HG03521 (cell line): ENCODE measurements around the gene LRRC1.
"Not testable (repeated sequence)": the region's sequence is repeated elsewhere in the genome, so short reads cannot be mapped to it uniquely, and the experiment has no call there.

Source experiments
- ATAC-seq: cut with Tn5 transposase; IDR thresholded peaks from one replicate; pipeline ENCODE4 v1.9.1; 2021; ENCODE audit warnings: mild to moderate bottlenecking, moderate library complexity; ENCODE audit not compliant: unreplicated experiment

The LRRC1 gene

DNA sequence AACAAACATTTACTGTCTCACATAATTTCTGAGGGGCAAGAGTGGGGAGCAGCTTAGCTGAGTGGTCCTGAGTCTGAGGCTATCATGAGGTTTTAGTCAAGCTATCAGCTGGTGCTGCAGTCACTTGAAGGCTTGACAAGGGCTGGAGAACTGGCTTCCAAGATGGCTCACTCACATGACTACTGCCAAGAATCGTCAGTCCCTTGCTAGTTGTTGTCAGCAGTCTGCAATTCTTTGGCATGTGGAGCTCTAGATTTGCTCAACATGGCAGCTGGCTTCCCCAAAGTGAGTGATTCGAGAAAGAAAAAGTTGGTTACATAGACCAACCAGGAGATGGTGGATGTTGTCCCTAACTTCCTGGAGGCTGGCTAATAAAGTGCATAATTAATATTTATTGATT is 2.8 kb upstream of the LRRC1 start:
- ATAC-seq, result no peak

DNA sequence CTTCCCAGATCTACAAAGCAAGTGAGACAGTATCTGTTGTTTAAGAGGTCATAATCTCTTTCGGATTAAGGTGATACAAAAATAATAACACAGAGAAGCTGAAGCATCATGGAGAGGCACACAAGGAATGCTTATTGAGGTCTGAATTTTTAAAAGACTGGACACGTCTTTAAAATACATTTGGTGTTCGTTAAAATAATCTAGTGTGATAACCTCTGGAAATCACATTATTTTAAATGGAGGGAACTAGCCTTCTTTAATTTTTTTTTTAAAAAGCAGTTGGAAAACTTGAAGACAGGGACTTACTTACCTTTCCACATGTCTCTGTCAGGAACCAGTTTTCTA is 1.9 kb upstream of the LRRC1 start:
- no peak for ATAC-seq

DNA sequence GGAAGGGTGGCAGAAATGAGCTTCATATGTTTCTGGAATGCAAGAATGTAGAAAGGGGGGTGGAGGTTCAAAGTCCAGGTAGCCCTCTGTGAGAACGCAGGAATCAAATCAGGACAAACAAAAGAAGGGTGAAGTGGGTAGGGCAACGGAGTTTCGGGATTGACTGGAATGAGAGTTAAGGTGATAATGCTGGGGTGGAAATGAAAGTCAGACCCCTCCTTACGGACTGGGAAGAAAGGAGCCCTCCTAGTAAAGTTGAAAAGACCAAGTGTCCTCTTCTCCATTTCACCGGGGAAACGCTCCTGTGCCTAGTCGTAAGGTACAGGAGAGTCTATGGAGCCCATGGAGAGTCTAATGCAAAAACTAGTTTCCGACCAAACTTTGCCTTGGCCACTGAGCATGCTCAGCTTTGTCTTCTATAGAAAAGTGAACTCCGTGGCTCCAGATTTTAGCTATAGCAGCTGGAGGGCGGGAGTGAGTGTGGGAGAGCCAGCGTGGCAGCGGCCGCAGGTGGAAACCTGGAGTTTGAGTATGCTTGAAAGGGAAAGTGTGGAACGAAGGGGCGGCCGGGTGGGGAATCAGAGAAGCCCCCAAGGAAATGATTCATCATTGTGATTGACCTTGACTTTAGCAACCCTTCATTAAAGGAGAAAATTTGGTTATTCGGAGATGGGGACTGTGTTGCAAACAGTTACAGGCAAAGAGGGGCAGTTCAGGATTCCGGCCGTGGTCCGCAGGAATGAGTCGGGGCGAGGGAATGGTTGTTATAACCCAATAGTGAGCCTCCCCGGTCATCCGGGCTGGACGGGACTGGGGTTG is 1.3 kb upstream of the LRRC1 start:
- ATAC-seq, result no peak

DNA sequence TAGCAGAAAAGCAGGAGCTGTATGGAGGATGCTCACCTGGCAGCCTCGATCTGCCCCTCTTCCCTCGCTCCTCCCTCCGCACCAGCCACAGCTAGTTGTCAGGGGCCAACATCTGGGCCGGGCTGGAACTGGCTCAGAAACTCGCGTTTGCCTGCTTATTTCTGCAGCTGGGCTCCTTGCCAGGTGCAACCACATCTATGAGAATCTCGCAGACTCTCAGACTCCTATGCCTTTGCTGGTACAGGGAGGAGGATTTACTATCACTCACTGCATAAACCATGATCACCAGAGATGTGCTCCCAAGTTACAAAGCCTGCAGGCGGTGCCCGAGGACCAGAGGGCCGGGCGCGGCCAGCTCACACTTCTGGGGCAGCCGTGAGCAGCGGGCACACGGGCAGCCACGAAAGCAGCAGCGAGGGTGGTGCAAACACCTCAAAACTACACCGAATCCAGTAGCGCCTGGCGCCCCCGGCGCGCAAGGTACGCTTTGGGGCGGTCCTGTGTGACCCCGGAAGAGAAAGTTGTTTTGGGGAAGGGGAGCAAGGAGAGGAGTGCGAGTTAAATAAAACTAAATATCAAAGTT is 577 bp upstream of the LRRC1 start:
- peak; percentile 42 for ATAC-seq

DNA sequence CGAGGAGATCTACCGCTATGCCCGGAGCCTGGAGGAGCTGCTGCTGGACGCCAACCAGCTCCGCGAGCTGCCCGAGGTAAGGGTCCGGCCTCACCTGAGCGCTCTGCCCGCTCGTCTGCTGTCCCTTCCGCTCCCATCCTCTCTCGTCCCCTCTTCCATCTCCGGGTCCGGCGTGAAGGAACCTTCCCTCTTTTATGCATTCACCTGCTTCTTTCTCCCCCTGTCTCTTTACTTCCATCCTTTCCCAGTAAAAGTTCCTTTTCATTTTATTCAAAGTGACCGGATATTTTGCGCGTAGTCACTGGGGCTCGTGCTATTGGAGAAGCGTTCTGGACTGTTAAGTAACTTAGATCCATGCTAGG is 516 bp downstream of the LRRC1 start:
- peak; percentile 12 for ATAC-seq

DNA sequence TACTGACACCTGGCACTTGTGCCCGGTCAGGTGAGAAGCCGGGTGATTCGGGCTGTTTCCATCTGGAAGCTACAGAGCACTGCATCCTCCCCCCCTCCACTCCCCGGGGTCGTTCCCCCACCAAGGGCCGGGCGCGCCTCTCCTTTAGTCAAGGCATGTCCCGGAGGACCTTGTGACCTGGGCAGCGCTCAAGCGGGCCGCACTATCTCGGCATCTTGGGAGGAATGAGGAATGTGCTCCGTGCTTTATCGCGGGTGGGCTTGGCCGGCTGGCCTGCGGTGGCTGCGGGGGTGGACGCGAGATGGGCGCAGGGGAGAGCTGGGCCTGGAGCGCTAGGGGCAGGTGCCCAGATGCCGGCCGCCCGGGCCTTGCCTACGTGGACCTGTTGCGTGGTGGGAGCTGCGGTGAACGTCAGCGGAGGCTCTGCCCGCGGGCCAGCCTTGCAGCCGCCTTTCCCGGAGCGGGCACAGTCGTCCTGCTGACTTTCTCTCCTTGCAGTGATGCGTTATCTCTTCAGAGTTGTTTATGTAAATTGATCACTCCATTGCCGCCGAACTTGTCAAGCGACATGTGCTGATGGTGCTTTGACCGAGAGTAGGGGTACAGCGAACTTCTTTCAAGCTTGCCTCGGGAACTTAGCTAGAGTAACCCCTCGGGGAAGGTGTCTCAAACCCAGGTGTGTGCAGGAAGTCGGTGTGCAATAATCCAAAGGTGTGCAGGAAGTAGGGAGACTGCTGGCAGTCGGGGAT is 1.1 kb downstream of the LRRC1 start:
- no peak for ATAC-seq

DNA sequence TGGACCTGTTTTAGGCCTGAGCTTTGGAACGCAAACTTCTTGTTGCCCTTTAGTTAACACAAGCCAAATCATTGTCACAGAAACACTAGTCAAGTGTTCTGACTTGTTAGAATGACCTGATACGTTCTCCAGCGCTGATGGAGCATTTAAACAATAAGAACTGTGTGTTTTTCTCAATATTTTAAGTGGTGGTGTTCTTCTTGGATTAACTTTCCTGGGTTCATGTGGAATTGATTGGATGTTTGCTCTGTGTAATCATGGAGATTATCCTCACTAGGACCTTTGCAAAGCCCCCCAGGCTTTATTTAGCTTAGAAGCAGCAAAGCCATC is 1.6 kb downstream of the LRRC1 start:
- ATAC-seq, result no peak

DNA sequence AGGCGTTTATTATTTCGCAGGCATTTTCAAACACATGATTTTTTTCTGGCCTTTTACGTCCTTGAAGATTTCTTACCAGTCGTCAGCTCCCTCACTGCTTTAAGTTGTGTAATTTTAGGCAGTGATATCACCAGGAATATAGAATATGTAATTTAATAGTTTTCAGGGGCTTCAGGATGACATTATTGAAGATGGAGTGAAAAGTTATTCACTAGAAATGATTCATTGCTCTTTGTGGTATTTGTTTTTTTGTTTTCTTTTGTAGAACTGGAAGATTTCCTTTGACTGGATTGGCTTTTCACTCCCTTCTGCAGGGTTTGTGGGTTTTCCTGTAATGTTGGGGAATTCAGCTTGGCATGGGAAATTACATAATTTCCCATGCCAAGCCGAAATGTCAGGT is 2.0 kb downstream of the LRRC1 start:
- ATAC-seq, result no peak

DNA sequence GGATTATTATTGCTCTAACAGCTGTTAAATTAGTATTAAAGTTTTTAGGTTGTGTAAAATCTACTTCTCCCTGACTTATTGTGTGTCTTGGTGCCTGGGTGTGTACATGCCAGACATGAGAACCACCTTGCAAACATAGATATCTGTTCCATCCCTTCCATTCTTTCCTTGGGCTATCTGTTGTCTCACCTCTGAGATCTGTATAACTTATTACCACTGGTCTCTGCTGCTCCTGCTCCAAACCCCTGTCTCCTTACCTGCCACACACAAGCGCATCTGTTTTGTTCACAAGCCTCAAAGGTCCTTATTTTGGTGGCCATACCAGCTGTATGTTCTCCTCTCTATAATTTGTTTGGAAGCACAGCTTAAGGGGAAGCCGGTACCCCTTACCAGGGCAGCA is 2.5 kb downstream of the LRRC1 start:
- no peak for ATAC-seq

DNA sequence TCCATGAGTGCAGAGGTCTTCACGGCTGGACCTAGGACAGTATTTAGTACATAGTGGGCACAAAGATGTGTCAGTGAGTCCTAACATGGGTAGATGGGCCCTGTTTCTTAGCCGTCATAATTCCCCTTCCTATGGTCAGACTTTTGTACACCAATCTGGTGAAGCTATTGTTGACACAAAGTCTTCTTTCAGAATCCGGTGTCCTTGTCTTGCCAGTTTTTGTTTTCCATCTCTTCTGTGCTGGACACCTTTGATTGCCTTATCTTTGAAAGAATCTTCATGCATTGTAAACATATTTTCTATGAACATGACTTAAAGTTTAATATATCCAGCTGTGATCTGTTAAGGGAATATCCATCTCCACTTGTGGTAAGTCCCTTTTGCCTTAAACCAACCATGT is 4.5 kb downstream of the LRRC1 start:
- ATAC-seq, result no peak

DNA sequence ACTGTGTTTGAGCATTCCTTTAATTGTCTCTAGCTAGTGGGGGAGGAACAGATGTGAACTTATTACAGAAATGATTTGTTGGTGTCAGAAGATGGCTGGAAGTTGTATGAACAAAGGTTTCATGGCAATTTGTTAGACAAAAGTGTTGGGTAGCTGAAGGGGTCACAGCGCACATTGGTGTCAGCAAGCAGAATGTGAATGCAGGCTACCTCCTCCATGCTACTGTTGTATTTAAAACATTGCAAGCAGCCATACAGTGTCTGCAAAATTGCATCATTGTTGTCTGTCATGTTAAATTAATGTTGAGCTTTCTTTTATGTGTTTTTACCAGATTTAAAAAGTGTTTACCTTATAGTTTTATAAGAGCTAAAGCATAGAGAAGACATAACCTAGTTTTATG is 6.2 kb downstream of the LRRC1 start:
- no peak for ATAC-seq

DNA sequence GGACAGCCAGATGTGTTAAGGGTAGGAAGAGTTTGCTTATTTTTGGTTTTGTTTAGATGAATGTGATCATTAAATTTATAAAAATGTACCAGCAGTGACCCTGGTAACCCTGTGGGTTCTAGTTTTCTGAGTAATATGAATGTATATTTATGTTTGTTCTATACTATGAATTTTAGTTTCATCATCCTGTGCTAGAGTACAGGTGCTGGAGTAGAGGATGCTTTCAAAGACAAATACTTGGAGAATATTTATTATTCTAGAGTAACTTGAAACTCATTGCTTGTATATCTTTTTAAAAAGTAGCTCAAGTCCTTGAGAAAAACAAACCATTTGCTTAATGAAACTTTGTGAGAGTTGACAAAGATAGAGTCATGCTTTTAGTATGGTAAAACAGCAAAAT is 7.8 kb downstream of the LRRC1 start:
- no peak for ATAC-seq

DNA sequence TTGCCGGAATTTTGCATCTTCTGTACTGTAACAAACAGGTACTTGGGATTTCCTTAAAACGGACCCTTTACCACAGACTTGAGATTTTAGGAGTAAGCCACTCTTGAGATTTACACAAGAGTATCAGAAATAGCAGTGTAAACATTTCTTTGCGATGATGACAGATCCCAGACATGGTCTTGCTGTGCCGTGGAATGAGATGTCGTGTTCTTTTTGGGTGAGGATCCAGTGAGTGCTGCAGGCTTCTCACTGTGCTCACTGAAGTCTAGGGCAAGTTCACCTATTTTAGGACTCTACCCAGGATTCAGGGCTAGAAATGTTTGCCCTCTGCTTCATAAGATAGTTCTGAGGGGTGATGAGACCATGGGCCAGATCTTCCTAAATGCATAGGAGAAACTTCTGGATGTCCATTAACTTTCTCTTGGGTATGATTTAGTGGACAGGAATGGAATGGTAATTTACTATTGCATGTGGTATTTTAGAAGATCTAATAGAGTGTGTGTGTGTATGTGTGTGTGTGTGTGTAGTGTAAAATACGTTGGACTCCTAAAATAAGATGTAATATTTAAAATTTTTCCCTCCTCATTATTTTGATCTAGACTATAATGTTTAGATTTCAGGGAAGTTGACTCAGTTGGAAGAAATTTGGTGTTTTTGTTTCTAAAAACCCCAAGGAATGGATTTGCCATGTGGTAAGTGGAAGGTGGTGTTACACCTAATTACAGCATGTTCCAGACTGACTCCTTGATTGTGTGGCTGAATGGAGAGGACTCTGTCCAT is 8.5 kb downstream of the LRRC1 start:
- ATAC-seq, result no peak

DNA sequence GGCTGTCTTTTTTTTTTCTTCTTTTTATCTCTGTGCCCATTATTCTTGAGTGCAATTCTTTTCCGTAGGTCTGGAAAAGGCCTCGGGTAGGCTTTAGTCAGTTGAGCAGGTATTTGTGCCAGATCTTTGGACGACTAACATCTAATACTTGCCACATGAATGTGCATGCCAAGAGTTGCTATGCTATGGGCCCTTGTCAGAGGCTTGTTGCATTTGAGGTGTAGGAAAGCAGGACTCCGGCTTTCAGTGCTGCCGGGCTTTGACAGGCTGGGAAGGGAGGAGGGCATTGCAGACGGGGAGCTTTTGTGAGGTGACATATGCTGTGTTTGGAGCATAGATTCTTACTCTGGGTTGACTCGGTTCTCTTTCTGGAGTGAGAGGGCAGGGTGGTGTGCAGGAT is 10.2 kb downstream of the LRRC1 start:
- no peak for ATAC-seq

DNA sequence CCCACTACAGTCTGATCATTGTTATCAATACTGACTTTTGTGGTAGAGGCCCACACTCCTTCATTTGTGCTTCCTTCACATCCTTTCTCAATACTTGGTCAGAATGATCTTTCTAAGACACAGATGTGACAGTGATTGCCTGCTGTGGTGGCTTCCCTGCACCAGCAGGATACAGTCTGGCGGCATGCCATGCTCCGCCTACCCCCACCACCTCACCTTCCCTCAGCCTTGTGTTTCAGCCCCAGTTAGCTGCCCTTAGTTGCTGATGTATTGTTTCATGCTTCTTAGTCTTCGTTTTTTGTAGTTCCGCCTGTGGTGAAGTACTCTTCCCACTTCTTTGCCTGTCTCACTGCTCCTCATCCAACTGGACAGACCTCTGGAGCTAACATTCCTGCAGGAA is 10.9 kb downstream of the LRRC1 start:
- ATAC-seq, result no peak

DNA sequence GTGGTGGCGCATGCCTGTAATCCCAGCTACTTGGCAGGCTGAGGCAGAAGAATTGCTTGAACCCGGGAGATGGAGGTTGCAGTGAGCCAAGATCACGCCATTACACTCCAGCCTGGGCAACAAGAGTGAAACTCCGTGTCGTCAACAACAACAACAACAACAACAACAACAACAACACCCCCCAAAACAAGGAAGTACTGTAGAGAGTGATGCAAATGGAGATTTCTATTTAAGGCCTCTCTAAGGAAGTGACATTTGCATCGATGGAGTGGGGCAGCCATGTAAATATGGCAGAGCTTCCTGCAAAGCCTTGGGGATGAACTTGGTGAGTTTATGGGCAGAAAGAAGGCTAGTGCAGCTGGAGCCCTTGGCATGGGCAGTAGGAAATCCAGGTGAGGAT is 12.8 kb downstream of the LRRC1 start:
- not testable (repeated sequence) for ATAC-seq

DNA sequence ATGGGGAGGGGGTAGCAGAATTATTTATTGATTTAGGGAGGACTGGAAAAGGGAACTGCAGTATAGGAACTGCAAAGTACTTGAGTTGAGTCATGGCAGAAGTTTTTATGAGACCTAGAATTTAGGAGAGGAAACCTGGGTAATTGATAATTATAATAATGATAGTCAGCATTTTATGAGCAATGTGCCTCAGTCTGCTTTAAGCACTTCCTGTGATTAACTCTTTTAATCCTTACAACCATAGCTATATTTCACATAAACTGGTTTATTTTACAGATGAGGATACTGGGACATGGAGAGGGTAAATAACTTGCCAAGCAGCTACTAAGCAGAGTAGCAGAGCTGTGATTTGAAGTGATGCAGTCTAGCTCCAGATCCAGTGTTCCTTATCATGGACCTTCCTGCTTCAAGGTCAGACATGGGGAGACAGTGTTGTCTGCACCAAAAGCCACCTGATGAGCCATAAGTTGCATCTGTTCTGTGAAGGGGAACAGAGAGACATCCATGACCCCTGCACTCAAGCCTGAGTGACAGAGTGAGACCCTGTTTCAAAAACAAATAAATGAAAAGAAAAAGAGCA is 13.6 kb downstream of the LRRC1 start:
- no peak for ATAC-seq

DNA sequence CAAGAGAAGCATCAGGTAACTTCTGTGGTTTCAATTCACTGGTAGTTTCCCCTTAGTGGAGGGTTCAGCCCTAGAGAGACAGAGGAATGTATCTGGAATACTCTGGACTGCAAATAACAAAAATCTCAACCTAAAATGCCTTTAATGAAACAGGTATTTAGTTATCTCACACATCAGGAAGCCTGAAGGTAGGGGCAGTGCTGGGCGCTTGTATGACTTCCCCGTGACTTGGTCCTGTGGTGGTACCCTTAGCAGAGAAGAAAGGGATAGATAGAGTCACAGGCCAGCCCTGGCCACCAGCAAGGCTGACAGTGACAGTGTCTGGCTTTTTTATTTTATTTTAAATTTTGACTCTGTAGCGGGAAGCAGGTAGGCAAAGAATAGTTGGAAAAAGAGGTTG is 14.9 kb downstream of the LRRC1 start:
- ATAC-seq, result no peak

DNA sequence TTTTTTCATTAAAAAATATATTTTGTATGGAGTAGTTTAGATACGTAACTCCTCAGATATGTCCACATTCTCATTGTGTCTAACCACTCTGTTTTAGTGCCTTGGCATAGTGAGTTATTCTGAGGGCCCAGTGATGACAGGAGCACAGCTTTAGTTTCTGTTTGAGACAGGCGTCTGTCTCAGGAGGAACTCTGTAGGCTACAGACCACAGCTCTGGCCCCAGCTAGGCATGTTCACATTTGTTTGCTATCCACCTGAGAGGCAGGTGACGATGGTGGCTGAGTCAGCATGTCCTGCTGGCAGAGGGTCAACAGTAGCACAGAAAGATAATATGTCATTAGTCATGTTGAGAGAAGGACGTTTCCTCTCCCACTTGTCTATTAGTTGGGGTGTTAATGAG is 16.3 kb downstream of the LRRC1 start:
- peak; percentile 64 for ATAC-seq

DNA sequence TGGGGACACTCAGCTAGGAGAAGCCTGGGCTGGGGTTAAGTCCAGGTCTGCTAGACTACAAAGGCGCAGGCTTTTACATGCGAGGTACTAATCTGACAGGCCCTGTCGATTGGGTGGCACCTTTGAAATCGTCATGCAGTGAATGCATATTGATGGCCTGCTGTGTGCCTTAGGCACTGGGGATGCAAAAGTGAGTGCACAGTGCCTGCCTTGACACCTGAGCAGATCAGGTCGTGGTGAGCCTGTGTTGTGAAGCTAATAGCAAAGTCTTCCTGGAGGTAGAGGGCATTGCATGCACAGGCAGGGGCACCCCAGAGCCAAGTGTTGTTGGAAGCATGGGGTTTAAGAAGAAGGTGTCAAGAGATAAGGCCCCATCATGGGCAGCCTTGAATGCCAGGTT is 16.9 kb downstream of the LRRC1 start:
- no peak for ATAC-seq

DNA sequence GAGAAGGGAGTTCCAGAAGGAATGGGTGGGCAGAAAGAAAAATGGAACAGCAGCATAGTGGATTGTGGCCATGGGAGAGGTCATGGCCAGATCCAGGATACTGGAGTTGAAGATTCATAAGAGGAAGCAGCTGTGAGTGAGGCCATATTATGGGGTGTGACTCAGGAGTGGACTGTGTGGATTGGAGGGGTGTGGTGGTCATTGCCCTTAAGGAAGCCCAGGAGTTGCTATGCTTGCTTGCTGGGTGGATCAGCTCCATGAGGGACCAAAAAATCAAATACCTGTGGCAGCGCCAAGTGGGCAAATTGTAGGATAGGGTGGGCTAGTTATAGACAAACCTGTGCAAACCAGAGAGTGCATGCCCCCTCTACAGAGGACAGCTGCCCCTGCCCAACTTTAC is 18.3 kb downstream of the LRRC1 start:
- no peak for ATAC-seq
